NOMO-1 (cell line): Measurements from ENCODE around the gene LOC128125822.
"Not testable (repeated sequence)": the region's sequence is repeated elsewhere in the genome, so short reads cannot be mapped to it uniquely, and the experiment has no call there.

Source experiments
- DNase-seq, 2 experiments: peaks; one replicate each; lab custom pipeline; 2025; ENCODE audit not compliant: unreplicated experiment in 2 of 2; lab: John Stamatoyannopoulos, UW

The LOC128125822 gene

GRCh38 chr6:63581355-63582013, 9.2 kb downstream of the LOC128125822 start:
- no peak for DNase-seq

- no peak for DNase-seq
Measured at GRCh38 chr6:63582579-63583231, 10.4 kb downstream of the LOC128125822 start.

DNA sequence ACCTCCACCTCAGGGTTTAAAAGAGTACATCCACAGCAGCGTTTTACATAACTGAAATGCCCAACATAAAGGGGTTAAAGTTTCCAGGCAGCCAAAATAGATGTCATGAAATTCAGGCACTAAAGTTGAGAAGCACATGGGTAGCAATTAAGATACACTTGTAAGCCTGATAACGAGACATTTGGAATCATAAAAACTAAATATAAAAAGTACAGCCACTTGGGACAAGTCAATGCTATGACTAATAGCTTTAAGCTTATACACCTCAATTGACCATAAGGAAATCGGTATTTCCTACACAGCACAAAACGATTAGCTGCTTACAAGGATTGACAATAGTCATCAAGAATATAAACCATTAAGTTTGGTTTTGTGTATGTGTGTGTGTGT, 11.8 kb downstream of the LOC128125822 start:
- no peak for DNase-seq

DNA sequence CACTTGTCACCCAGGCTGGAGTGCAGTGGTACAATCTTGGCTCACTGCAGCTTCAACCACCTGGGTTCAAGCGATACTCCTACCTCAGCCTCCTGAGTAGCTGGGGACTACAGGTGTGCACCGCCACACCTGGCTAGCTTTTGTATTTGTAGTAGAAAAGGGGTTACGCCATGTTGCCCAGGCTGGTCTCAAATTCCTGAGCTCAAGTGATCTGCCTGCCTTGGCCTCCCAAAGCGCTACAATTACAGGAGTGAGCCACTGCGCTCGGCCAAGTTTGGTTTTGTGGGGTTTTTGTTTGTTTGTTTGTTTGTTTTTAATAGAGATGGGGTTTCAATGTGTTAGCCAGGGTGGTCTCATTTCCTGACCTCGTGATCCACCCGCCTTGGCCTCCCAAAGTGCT, 12.3 kb downstream of the LOC128125822 start:
- no peak for DNase-seq

GRCh38 chr6:63585652-63586051, 13.4 kb downstream of the LOC128125822 start:
- DNase-seq, result not testable (repeated sequence)

DNA sequence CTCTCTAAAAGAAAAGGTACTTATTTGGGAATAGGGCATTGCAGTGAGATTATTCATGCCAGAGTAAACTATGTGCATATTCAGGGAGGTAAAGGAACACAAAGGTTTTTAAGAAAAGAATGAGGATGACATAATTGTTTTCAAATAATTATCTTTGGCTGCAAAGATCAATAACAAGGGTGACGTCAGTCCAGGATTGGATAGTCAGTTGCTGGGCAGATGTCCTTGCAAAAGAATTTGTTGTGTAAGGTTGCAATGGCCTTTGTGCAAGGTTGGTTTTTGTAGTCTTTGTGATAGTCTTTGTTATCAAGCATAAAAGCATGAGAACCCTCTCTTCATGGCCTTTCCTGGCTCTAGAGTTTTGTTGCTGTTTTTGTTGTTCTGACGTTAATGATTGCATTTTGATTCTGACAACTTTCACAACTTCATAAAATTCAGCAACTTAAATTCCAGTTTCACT, 17.7 kb downstream of the LOC128125822 start:
- no peak for DNase-seq

- DNase-seq, result no peak
Measured at GRCh38 chr6:63592886-63593285, 20.6 kb downstream of the LOC128125822 start.

DNA sequence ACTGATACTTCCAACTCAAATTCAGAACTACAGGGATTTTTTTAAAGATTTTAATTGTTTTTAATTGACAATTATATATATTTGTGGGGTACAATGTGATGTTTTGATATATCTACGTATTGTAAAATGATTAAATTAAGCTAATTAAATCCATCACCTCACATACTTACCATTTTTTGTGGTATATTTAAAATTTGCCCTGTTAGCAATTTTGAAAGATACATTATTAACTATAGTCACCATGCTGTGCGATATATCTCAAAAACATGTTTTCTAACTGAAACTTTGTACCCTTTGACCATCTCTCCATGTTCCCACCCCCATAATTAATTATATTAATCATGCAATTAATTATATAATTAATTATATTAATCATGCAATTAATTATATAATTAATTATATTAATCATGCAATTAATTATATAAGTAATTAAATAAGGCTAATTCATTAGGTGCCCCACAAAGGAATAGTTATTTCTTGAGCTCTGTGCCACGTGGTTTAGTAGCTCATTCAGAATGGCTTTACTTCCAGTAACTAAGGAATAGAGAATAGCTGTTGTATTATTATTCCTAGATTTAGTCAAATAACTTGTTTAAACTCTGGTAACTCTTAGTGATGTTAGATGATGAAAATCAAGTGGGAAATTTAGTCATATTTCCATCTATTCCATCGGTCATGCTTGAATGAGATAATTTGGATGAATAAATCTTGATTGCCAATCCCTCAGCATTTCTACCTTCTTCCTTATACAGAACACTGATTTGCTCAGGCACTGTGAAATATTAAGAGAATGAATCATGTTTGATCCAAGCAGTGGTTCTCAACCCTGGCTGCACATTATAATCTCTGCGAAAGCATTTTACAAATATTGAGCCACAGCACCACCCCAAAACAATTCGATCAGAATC, 25.1 kb downstream of the LOC128125822 start:
- no peak for DNase-seq

DNA sequence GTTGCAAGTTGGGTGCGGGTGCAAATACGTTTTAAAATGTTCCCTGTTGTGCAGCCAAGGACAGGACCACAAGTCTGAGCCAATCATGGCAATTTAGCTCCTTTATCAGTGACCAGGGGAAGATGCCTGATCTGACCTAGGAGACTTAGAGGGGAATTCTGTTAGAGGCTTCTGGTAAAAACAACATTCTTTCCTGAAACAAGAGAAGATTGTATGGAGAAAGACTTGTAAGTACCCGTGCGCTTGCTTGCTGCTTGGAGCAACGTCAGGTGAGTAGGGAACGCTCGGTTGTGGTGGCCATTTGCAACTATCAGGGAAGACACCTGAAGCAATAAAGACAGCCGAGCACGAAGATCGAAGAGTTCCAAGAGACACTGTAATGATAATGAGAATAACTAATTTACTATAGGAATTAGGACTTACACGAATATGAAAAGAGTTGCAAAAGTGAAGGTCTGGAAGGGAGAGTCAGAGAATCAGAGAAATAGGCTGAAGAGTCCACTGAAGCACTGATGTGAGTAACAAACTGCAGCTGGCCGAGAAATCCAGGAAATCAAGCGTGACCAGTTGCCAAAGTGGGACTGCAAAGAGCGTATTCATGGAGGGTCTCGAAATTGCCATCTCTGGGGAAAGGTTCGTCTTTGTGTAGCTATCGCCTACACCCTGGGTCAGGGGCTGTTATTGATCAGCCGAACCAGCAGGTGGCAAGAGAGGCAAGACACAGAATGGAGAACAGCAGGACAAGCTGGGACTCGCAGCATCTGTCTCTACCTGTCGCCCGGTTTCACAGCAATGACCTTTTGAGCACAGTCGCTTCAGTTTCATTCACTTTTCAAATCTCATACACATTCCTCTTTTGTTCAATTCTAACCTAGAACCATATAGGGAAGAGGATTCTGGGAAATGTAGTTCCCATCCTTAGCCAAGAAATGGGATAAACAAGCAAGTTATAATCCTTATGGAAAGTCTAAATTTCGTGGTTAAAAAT, 26.1 kb downstream of the LOC128125822 start:
- DNase-seq, result peak; percentile 41 to 70

GRCh38 chr6:63599243-63599642, 27.0 kb downstream of the LOC128125822 start:
- DNase-seq, result no peak

DNA sequence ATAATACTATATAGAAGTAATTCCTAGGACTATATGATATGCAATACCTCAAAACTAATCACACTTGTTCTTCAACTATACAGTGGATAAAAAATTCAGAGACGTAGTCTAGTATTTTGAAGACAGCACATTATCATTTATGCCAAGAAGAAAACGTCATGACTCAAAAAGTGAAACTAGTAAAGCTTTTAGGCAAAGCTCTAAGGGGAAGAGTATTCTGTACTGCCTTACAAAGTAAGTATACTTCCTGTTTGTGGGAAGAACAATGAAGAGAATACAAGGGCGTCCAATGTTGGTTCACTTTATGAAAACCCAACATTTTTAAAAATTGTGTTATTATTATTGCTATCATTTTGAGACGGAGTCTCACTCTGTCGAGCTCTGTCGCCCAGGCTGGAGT, 27.9 kb downstream of the LOC128125822 start:
- peak in 1 of 2 experiments; percentile 62 for DNase-seq

GRCh38 chr6:63609231-63609630, 37.0 kb downstream of the LOC128125822 start:
- DNase-seq, result no peak

DNA sequence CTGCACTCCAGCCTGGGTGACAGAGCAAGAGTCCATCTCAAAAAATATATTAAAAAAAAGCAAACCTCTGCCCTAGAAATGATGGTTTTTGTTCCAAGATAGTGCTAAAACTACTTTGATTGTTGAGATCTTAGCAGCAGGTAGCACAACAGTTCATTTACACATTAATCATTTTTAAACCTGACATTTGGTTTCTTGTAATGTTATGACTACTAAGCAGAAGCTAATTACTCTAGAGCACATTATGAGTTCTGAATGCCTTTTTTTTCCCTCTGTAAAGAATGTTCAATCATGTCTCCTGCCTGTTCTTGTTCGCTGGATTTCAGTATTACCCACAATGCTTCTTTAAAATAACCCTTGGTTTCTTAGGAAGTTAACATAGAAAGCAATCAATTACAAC, 38.7 kb downstream of the LOC128125822 start:
- DNase-seq, result no peak

- no peak for DNase-seq
Measured at GRCh38 chr6:63611560-63611959, 39.3 kb downstream of the LOC128125822 start.

DNA sequence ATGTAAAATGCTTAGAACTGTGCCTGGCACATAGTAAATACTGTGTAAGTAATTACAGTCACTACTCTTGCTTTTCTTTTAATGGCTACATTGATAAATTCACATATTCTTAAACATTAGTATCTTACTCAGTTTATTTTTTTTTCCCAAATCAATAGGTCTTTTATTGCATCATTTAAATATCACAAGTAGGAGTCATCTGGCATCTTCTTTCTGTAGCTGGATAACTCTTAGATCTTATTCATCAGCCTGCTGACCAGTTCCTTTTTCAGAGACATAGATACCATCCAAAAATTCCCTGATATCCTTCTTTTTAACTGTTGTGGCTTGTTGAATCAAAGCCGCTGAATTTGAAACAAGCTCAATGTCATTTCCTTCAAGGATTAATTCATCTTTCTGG, 43.3 kb downstream of the LOC128125822 start:
- no peak for DNase-seq
